ENCODE results near the gene C6orf47.

C6orf47 gene

GRCh38 chr6:31662124-31662723 is 1.6 kb upstream of the C6orf47 start:
- peak overlapping the region; percentile 91; the same call in 1 of the 2 replicates for H3K27ac ChIP-seq
- no peak for TF ChIP-seq CTCF (conservative IDR thresholded peaks at IDR 0.05)

- TF ChIP-seq CTCF (conservative IDR thresholded peaks at IDR 0.05), result no peak
- H3K27ac ChIP-seq, result peak overlapping the region; percentile 91
Measured at GRCh38 chr6:31661262-31662123, 915 bp upstream of the C6orf47 start.

- H3K27ac ChIP-seq, result peak overlapping the region; percentile 78
Measured at GRCh38 chr6:31659649-31660380, 763 bp downstream of the C6orf47 start.

GRCh38 chr6:31658983-31659648 is 1.5 kb downstream of the C6orf47 start:
- H3K27ac ChIP-seq, result peak overlapping the region; percentile 78; the same call in 1 of the 2 replicates
- no peak for TF ChIP-seq CTCF (conservative IDR thresholded peaks at IDR 0.05)

More at GRCh38 chr6:31659649-31660380, 763 bp downstream of the C6orf47 start:
- TF ChIP-seq CTCF (conservative IDR thresholded peaks at IDR 0.05), result no peak

GRCh38 chr6:31658158-31658688 is 2.4 kb downstream of the C6orf47 start:
- no peak for TF ChIP-seq CTCF (conservative IDR thresholded peaks at IDR 0.05)
- no peak overlapping the region; the same call in 1 of the 2 replicates for H3K27ac ChIP-seq

- H3K27ac ChIP-seq, result no peak overlapping the region
- no peak for TF ChIP-seq CTCF (conservative IDR thresholded peaks at IDR 0.05)
Measured at GRCh38 chr6:31657406-31658157, 3.0 kb downstream of the C6orf47 start.
